HepG2 (cell line): Measurements from ENCODE around the gene MEIG1. TPM values are rescaled to one million over a fixed set of nuclear protein-coding genes. Genes with fewer than 3 reads are reported as not detected.
A peak's percentile ranks its signal among the peaks of the same experiment; 100 is the strongest.

ENCODE experiments used
- FOXO1 ChIP-seq: sonication (generic); formaldehyde crosslinking; IDR thresholded peaks from 2 replicates; pipeline ENCODE4 v1.4.0; 2020; ENCODE audit warnings: missing genetic modification reagents
- IRX3 ChIP-seq: sonication (generic); formaldehyde crosslinking; IDR thresholded peaks from 2 replicates; pipeline ENCODE4 v1.8.1; 2023; ENCODE audit warnings: mild to moderate bottlenecking, low read depth, missing genetic modification reagents, borderline replicate concordance
- KLF16 ChIP-seq, 2 experiments: sonication (generic) in 1 of 2; formaldehyde crosslinking in 1 of 2; IDR thresholded peaks; 2 replicates each; pipeline versions ENCODE4 v1.6.1 to v1.8.0; 2016 to 2023; ENCODE audit warnings: missing genetic modification reagents in 2 of 2, missing compliant biosample characterization in 1 of 2
- NONO ChIP-seq, 2 experiments: fragments of 450-650 bp in 1 of 2; sonication (generic) in 1 of 2; formaldehyde crosslinking in 1 of 2; IDR thresholded peaks in 1 of 2; conservative IDR thresholded peaks in 1 of 2; 2 replicates each; pipeline versions ENCODE4 v1.6.1 to v1.8.0; 2017 to 2022; ENCODE audit warnings: mild to moderate bottlenecking in 1 of 2, missing genetic modification reagents in 1 of 2, moderate library complexity in 1 of 2
- TOE1 ChIP-seq: sonication (generic); formaldehyde crosslinking; IDR thresholded peaks from 2 replicates; pipeline ENCODE4 v1.4.0; 2020; ENCODE audit warnings: mild to moderate bottlenecking, missing genetic modification reagents
- YY1 ChIP-seq: IDR thresholded peaks from 2 replicates; pipeline ENCODE4 v1.6.1; 2011; ENCODE audit warnings: low read length, low read depth, moderate library complexity, mild to moderate bottlenecking; ENCODE audit not compliant: insufficient read depth, insufficient replicate concordance
- ZNF350 ChIP-seq: sonication (generic); formaldehyde crosslinking; IDR thresholded peaks from 2 replicates; pipeline ENCODE4 v1.4.0; 2020; ENCODE audit warnings: mild to moderate bottlenecking, low read depth, missing genetic modification reagents, borderline replicate concordance
- ZNF772 ChIP-seq: sonication (generic); formaldehyde crosslinking; IDR thresholded peaks from 2 replicates; pipeline ENCODE4 v1.5.0; 2020; ENCODE audit warnings: mild to moderate bottlenecking, missing genetic modification reagents
- polyA plus RNA-seq, 8 experiments: library from polyadenylated mRNA; depleted of rRNA in 3 of 8; stranded (reverse) in 7 of 8; unstranded in 1 of 8; fragments of >200 nt; fragmentation: Illumina TruSeq in 4 of 8; extraction: Trizol in 4 of 8; gene quantifications; 2 replicates each; pipeline versions ENCODE4 v1.2.1 to v1.2.3, GENCODE V29; 2011 to 2016; ENCODE audit warnings: low read depth in 4 of 8, missing spikeins in 1 of 8, mixed read lengths in 1 of 8; ENCODE audit not compliant: insufficient read depth in 1 of 8
- total RNA-seq, 5 experiments: library from RNA; depleted of rRNA; stranded (reverse); fragments of >200 nt; fragmentation: Illumina TruSeq; extraction: Trizol; gene quantifications; 2 replicates each; pipeline ENCODE4 v1.2.3, GENCODE V29; 2016; ENCODE audit warnings: low read depth in 1 of 5
- TF ChIP-seq, protein P1 (sequence below): sonication (generic); formaldehyde crosslinking; conservative IDR thresholded peaks from 2 replicates; pipeline ENCODE4 v1.4.0; 2020; ENCODE audit warnings: mild to moderate bottlenecking, missing genetic modification reagents, moderate library complexity
- TF ChIP-seq, protein P2 (sequence below): sonication (generic); formaldehyde crosslinking; IDR thresholded peaks from 2 replicates; pipeline ENCODE4 v1.8.0; 2023; ENCODE audit warnings: mild to moderate bottlenecking, missing genetic modification reagents
- TF ChIP-seq, protein P3 (sequence below): sonication (generic); formaldehyde crosslinking; IDR thresholded peaks from 2 replicates; pipeline ENCODE4 v1.8.0; 2022; ENCODE audit warnings: mild to moderate bottlenecking, missing genetic modification reagents, moderate library complexity
- TF ChIP-seq, protein P4 (sequence below): sonication (generic); formaldehyde crosslinking; IDR thresholded peaks from 2 replicates; pipeline ENCODE4 v1.4.0; 2020; ENCODE audit warnings: mild to moderate bottlenecking, low read depth, missing genetic modification reagents
- TF ChIP-seq, protein P5 (sequence below): sonication (generic); formaldehyde crosslinking; IDR thresholded peaks from 2 replicates; pipeline ENCODE4 v1.4.0; 2020; ENCODE audit warnings: missing genetic modification reagents

MEIG1 gene
- total and polyA plus RNA-seq, 2 of the 13 experiments (the other 11 are each of a cell fraction or from before 2014, with no cell fraction given), result not detected

DNA sequence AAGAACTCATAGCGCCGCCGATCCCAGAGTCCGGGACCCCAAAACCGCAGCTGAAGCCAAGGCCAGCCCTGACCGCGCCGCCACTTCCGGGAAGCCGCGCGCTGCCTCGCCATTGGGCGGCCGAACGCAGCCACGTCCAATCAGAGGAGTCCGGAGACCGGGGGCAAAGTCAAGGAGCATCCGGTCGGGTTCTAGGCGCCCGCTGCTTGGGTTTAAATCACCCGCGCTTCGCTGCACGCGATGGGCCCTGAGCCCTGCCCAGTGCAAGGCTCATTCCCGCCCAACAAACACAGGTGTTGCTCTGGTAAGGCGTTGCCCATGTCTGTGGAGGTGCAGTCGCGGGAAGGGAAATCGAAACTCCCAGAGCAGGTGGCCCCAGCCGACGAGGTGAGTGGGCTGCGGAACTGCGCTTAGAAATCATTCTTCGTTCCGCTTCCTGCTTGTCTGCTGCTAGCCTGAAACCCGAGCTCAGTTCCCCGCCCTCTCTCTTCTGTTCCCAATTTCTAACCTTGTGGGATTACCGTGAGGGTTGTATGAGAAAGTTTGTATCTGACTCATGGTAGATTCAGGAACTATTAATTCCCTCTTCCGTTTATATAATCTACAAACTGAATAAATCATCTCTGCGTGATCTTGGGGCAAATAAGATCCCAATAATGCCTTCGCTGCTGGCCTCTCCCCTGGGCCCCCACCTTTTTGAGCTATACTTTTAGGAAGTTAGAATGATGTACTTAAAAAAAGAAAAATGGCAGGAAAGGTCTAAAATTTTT is 5.0 kb upstream of the MEIG1 start, which contains the start of gene DCLRE1C (continued):
- TF ChIP-seq, protein P1, sequence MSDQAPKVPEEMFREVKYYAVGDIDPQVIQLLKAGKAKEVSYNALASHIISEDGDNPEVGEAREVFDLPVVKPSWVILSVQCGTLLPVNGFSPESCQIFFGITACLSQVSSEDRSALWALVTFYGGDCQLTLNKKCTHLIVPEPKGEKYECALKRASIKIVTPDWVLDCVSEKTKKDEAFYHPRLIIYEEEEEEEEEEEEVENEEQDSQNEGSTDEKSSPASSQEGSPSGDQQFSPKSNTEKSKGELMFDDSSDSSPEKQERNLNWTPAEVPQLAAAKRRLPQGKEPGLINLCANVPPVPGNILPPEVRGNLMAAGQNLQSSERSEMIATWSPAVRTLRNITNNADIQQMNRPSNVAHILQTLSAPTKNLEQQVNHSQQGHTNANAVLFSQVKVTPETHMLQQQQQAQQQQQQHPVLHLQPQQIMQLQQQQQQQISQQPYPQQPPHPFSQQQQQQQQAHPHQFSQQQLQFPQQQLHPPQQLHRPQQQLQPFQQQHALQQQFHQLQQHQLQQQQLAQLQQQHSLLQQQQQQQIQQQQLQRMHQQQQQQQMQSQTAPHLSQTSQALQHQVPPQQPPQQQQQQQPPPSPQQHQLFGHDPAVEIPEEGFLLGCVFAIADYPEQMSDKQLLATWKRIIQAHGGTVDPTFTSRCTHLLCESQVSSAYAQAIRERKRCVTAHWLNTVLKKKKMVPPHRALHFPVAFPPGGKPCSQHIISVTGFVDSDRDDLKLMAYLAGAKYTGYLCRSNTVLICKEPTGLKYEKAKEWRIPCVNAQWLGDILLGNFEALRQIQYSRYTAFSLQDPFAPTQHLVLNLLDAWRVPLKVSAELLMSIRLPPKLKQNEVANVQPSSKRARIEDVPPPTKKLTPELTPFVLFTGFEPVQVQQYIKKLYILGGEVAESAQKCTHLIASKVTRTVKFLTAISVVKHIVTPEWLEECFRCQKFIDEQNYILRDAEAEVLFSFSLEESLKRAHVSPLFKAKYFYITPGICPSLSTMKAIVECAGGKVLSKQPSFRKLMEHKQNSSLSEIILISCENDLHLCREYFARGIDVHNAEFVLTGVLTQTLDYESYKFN (CRISPR knock-in tag), result peak; percentile 60
- TF ChIP-seq ZNF772 (CRISPR knock-in tag), result peak; percentile 73
- TF ChIP-seq, protein P2, sequence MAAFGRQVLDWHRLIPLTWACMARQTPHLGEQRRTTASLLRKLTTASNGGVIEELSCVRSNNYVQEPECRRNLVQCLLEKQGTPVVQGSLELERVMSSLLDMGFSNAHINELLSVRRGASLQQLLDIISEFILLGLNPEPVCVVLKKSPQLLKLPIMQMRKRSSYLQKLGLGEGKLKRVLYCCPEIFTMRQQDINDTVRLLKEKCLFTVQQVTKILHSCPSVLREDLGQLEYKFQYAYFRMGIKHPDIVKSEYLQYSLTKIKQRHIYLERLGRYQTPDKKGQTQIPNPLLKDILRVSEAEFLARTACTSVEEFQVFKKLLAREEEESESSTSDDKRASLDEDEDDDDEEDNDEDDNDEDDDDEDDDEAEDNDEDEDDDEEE (CRISPR knock-in tag), result peak; percentile 65; the same call in 1 of the 2 replicates
- TF ChIP-seq YY1, result peak; percentile 28
- peak in 1 of 2 experiments; percentile 92; a peak in 2 of 4 replicates for TF ChIP-seq KLF16 (CRISPR knock-in tag; IDR thresholded peaks at IDR 0.05)
- TF ChIP-seq FOXO1 (CRISPR knock-in tag), result peak; percentile 75
- TF ChIP-seq IRX3 (CRISPR knock-in tag), result peak; percentile 99
- TF ChIP-seq, protein P3, sequence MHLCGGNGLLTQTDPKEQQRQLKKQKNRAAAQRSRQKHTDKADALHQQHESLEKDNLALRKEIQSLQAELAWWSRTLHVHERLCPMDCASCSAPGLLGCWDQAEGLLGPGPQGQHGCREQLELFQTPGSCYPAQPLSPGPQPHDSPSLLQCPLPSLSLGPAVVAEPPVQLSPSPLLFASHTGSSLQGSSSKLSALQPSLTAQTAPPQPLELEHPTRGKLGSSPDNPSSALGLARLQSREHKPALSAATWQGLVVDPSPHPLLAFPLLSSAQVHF (CRISPR knock-in tag), result peak; percentile 99
- TF ChIP-seq ZNF350, result peak; percentile 95
- no peak for TF ChIP-seq NONO (IDR thresholded peaks at IDR 0.05)
- peak; percentile 94 for TF ChIP-seq NONO (CRISPR knock-in tag; conservative IDR thresholded peaks at IDR 0.05)
- 0 out of 2 replicates have a peak, but pooled peaks have one; percentile 85 for TF ChIP-seq TOE1 (CRISPR knock-in tag)
- TF ChIP-seq, protein P4, sequence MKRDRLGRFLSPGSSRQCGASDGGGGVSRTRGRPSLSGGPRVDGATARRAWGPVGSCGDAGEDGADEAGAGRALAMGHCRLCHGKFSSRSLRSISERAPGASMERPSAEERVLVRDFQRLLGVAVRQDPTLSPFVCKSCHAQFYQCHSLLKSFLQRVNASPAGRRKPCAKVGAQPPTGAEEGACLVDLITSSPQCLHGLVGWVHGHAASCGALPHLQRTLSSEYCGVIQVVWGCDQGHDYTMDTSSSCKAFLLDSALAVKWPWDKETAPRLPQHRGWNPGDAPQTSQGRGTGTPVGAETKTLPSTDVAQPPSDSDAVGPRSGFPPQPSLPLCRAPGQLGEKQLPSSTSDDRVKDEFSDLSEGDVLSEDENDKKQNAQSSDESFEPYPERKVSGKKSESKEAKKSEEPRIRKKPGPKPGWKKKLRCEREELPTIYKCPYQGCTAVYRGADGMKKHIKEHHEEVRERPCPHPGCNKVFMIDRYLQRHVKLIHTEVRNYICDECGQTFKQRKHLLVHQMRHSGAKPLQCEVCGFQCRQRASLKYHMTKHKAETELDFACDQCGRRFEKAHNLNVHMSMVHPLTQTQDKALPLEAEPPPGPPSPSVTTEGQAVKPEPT, result peak; percentile 95; the same call in 1 of the 2 replicates
- TF ChIP-seq, protein P5, sequence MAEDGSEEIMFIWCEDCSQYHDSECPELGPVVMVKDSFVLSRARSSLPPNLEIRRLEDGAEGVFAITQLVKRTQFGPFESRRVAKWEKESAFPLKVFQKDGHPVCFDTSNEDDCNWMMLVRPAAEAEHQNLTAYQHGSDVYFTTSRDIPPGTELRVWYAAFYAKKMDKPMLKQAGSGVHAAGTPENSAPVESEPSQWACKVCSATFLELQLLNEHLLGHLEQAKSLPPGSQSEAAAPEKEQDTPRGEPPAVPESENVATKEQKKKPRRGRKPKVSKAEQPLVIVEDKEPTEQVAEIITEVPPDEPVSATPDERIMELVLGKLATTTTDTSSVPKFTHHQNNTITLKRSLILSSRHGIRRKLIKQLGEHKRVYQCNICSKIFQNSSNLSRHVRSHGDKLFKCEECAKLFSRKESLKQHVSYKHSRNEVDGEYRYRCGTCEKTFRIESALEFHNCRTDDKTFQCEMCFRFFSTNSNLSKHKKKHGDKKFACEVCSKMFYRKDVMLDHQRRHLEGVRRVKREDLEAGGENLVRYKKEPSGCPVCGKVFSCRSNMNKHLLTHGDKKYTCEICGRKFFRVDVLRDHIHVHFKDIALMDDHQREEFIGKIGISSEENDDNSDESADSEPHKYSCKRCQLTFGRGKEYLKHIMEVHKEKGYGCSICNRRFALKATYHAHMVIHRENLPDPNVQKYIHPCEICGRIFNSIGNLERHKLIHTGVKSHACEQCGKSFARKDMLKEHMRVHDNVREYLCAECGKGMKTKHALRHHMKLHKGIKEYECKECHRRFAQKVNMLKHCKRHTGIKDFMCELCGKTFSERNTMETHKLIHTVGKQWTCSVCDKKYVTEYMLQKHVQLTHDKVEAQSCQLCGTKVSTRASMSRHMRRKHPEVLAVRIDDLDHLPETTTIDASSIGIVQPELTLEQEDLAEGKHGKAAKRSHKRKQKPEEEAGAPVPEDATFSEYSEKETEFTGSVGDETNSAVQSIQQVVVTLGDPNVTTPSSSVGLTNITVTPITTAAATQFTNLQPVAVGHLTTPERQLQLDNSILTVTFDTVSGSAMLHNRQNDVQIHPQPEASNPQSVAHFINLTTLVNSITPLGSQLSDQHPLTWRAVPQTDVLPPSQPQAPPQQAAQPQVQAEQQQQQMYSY (CRISPR knock-in tag), result no peak
